Activated T-helper 9 cell treated with anti-CD3 and anti-CD28 coated beads, Interleukin-2, amount 50 U/mL, for 16 hours (primary cell): ENCODE measurements around the gene STEAP1B.

Experiments
- DNase-seq: peaks from one replicate; pipeline ENCODE4 v3.0.0-alpha.2; 2020; ENCODE audit warnings: low read depth

Gene STEAP1B

GRCh38 chr7:22400150-22400814, 99.7 kb downstream of the STEAP1B start:
- DNase-seq = no peak

- DNase-seq = no peak
Observed at GRCh38 chr7:22399546-22399945, 100.4 kb downstream of the STEAP1B start.

- DNase-seq = no peak
Observed at GRCh38 chr7:22399091-22399490, 100.9 kb downstream of the STEAP1B start.

- no peak for DNase-seq
Observed at GRCh38 chr7:22397981-22398380, 102.0 kb downstream of the STEAP1B start.

GRCh38 chr7:22395222-22395621, 104.8 kb downstream of the STEAP1B start:
- no peak for DNase-seq

GRCh38 chr7:22394739-22395138, 105.2 kb downstream of the STEAP1B start:
- no peak for DNase-seq

GRCh38 chr7:22393913-22394729, 105.9 kb downstream of the STEAP1B start:
- DNase-seq = no peak

GRCh38 chr7:22390516-22390915, 109.5 kb downstream of the STEAP1B start:
- DNase-seq = no peak

GRCh38 chr7:22389892-22390291, 110.1 kb downstream of the STEAP1B start:
- no peak for DNase-seq

GRCh38 chr7:22387583-22387982, 112.4 kb downstream of the STEAP1B start:
- DNase-seq = no peak

- no peak for DNase-seq
Observed at GRCh38 chr7:22386865-22387264, 113.1 kb downstream of the STEAP1B start.

- no peak for DNase-seq
Observed at GRCh38 chr7:22386206-22386858, 113.7 kb downstream of the STEAP1B start.

GRCh38 chr7:22385326-22385725, 114.7 kb downstream of the STEAP1B start:
- no peak for DNase-seq

GRCh38 chr7:22380333-22380732, 119.7 kb downstream of the STEAP1B start:
- DNase-seq = no peak

GRCh38 chr7:22378199-22378980, 121.6 kb downstream of the STEAP1B start:
- DNase-seq = no peak

GRCh38 chr7:22377703-22378102, 122.3 kb downstream of the STEAP1B start:
- DNase-seq = no peak

GRCh38 chr7:22375359-22376048, 124.5 kb downstream of the STEAP1B start:
- DNase-seq = no peak

GRCh38 chr7:22373911-22374310, 126.1 kb downstream of the STEAP1B start:
- no peak for DNase-seq

GRCh38 chr7:22373388-22373787, 126.6 kb downstream of the STEAP1B start:
- DNase-seq = no peak

GRCh38 chr7:22372863-22373262, 127.1 kb downstream of the STEAP1B start:
- no peak for DNase-seq

- no peak for DNase-seq
Observed at GRCh38 chr7:22371878-22372277, 128.1 kb downstream of the STEAP1B start.
